NCI-H146 treated with DMSO at 0.1 percent for 48 hours (cell line): ENCODE data around the gene FBXL16.
"Not testable (repeated sequence)": the region's sequence is repeated elsewhere in the genome, so short reads cannot be mapped to it uniquely, and the experiment has no call there.

Experiments
- DNase-seq: peaks from one replicate; lab custom pipeline; 2025; ENCODE audit not compliant: unreplicated experiment; lab: John Stamatoyannopoulos, UW

FBXL16 gene

DNA sequence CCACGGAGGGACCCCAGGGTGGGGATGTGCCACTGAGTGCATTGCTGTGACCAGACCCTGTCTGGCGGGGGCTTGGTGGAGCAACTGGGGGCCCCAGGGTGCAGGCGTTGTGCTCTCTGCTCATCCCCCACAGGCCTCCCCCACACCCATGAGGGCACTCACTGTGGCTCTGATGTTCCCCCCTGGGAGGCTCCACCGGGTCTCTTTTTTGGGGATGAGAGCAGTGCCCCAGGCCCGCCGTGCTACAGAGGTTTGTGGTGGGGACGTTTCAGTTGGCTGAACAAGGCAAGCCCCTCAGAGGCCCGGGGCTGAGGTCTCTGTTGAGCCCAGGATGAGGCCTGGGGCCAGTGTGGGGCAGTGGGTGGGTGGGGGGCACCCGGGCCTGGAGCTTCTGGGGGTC, 18.1 kb upstream of the FBXL16 start:
- no peak for DNase-seq

GRCh38 chr16:722835-723633, 17.4 kb upstream of the FBXL16 start:
- no peak for DNase-seq

DNA sequence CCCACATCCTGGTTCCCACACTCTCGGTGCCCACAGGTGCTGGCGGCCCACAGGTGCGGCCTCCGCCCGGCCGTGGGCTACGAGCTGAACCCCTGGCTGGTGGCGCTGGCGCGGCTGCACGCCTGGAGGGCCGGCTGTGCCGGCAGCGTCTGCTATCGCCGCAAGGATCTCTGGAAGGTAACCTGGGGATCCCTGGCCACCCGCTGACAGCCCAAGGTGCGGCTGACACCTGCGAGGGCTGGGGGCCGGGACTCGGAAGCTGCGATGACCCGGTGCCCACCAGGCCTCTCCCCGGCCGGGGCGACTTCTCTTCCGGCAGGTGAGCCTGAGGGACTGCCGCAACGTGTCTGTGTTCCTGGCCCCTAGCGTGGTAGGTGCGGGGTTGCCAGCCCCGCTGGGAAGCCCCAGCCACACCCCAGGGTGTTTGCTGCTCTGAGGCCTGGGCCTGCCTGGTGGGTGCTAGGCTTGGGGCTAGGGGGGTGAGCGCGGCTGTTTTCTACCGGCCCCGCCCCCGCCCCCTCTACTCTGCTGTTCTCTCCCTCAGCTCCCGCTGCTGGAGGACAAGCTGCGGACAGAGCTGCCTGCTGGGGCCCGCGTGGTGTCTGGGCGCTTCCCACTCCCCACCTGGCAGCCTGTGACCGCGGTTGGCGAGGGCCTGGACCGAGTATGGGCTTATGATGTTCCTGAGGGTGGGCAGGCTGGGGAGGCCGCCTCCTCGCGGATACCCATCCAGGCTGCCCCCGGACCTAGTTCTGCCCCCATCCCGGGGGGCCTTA, 16.4 kb upstream of the FBXL16 start:
- no peak for DNase-seq

DNA sequence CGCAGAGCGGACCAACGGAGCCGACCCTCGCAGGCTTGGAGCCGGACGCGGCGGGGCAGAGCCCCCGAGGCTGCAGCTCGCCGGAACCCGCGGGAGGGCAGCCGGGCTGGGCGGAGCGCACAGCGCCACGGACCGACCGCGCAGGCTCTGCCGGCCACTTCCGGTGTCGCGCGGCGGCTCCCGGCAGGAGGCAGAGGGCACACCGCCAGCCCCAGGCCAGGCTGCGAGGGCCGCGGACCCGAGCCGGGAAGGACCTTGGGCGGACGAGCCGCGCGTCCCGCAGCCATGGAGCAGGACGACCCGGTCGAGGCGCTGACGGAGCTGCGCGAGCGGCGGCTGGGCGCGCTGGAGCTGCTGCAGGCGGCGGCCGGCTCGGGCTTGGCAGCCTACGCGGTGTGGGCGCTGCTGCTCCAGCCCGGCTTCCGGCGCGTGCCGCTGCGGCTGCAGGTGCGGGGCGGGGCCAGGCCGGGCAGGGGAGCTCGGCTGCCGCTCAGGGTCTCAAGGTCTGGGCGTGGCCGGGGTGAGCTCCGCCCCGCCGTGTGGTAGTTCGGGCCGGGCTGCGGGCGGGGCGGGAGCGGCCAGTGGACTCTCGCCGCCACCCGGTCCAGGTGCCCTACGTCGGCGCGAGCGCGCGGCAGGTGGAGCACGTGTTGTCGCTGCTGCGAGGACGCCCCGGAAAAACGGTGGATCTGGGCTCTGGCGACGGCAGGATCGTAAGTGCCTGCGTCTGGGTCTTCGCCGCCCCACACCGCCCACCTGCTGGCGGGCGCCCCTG, 15.6 kb upstream of the FBXL16 start, which contains the start of gene ANTKMT:
ANTKMT (plus strand) TSS at position 157 of the 775 bp plus-strand sequence; CDS start at position 286, 129 bp downstream.
- DNase-seq, result peak; percentile 71

DNA sequence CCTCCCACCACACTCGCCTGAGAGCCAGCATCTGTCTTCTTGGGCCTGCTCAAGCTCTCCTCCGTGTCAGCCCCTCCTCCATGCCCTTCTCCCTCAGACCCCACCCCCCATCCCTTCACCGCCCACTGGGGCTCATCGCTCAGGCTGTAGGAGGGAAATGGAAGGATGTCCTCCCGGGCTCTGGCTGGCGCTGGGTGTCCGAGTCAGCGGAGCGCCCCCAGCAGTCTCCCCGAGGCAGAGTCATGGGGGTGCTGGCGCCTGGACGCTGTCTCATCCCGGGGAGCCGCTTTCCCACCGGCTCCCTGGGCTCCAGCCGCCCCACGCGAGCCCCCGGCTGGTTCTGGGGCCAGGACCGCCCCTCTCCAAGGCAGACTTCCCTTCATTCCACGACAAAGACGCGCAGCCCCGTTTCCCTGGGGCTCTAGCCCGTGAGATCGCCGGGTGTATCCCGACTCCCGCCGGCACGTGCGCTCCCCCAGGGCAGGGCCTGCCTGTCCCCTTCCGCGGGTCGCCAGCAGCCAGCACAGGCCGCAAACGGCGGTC, 14.9 kb upstream of the FBXL16 start:
- peak; percentile 81 for DNase-seq

DNA sequence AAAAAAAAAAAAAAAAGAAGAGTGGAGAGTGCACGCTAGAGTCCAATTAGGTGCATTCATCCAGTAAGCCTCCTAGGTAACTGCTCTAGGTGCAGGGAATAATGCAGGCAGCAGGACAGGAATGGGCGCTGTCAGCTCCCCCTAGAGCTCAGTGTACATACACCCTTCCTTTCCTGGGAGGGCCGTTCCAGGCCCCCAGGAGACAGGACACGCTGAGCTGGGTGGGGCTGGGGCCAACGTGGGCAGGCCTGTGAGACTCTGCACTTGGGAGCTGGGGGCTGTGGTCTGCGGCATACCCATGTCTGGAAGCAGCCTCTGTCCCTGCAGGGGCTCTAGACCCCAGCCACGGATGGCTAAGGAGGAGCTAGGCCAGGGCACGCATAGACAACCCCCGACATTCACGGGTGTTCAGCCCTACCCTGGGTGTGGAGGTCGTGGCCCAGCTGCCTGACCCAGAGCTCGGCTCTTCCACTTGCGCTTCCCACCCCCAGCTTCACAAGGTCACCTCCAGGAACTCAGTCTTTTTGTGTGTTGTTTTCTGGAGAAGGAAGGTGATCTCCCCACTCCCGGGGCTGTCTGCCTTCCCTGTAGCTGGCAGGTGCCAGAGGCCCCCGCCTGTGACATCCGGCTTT, 14.3 kb upstream of the FBXL16 start:
- DNase-seq, result peak; percentile 75

- DNase-seq, result no peak
Observed at GRCh38 chr16:718922-719321, 13.3 kb upstream of the FBXL16 start.

DNA sequence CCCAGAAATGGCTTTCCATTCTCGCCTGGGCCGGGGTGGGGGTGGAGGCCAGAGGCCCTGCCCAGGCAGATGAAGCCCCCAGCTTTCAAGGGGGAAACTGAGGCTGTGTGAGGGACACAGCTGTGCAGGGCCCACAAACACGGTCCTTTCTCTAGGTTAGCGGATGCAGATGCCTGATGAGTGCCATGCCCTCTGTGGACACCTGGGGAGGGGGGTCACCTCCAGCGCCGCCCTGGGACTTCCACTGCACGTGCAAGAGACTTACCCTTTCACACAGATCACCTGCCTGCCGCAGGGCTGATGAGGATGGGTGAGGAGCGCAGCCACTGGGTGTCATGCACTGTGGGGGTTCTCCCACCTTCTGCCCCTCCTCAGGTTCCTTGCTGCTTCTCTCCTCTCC, 12.8 kb upstream of the FBXL16 start:
- DNase-seq, result no peak

GRCh38 chr16:717450-718245, 12.0 kb upstream of the FBXL16 start:
- DNase-seq, result no peak

DNA sequence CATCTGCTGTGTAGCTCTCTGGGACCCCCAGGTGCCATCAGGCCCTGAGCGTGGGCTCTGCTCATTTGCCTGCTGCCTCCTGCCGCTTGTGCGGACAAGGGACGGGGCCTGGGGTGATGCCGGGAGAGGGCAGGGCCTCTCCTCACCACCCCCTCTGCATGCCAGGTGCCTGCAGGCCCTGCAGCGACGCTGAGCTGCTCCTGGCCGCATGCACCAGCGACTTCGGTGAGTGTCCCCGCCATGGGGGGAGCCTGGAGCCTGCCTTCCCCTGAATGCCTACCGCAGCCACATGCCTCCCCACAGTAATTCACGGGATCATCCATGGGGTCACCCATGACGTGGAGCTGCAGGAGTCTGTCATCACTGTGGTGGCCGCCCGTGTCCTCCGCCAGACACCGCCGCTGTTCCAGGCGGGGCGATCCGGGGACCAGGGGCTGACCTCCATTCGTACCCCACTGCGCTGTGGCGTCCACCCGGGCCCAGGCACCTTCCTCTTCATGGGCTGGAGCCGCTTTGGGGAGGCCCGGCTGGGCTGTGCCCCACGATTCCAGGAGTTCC, 11.2 kb upstream of the FBXL16 start:
- no peak for DNase-seq

DNA sequence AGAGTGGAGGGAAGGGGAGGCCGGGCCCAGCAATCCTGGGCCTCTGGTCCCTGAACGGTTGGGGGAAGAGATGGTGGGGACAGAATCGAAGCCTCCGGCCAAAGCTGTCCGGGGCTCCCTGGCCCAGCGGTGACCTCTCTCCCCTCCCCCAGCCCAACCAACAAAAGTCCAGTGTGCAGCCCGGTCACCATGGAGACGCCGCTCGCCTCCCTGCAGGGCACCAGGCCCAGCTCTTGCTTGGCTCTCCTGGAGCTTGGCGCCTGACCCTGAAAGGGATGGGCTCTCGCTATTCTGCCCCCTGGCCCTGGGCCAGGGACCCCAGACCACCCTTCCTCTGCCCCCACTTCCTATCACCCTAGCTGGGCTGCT, 10.6 kb upstream of the FBXL16 start:
- peak; percentile 63 for DNase-seq

GRCh38 chr16:715477-716199, 10.0 kb upstream of the FBXL16 start:
- DNase-seq, result no peak

DNA sequence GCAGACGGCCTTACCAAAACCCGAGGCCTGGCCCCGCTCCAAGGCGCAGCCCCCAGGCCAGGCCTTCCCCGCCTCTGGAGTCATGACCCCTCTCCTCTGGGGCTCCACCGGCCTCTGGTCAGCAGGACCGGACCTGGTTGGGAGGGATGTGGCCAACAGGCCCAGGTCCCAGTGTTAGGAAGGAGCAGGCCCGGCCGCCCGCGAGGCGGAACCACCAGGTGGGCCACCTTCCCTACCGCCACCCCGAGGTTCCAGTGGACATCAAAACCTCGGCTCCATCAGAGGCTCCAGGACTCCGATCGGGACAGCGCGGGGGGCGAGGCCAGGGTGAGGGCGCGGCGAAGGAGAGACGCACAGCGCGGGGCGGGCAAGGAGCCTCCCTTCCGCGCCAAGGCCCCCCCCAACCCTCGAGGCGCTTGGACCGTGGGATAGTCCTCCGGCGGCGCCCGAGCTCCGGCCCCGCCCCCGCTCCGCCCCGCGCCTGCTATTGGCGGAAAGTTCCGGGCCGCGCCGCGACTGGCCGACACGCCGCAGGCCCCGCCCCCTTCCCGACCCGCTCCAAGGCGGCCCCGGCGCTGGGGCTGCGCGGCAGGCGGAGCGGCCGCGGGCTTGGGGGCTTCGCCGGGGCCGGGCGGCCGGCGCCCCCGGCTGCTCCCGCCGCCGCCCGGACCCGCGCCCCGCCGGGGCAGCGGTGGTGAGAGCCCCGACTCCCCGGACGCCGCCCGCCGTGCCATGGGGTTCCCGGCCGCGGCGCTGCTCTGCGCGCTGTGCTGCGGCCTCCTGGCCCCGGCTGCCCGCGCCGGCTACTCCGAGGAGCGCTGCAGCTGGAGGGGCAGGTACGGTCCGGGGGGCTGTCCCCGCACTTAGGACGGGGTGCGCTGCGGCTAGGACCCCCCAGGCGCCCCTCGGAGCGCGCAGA, 9.2 kb upstream of the FBXL16 start, which contains the start of gene METRN:
METRN (plus strand) TSS at position 561 of the 919 bp plus-strand sequence; CDS start at position 733, 172 bp downstream.
- DNase-seq, result peak; percentile 64

- DNase-seq, result no peak
Observed at GRCh38 chr16:714079-714478, 8.5 kb upstream of the FBXL16 start.

DNA sequence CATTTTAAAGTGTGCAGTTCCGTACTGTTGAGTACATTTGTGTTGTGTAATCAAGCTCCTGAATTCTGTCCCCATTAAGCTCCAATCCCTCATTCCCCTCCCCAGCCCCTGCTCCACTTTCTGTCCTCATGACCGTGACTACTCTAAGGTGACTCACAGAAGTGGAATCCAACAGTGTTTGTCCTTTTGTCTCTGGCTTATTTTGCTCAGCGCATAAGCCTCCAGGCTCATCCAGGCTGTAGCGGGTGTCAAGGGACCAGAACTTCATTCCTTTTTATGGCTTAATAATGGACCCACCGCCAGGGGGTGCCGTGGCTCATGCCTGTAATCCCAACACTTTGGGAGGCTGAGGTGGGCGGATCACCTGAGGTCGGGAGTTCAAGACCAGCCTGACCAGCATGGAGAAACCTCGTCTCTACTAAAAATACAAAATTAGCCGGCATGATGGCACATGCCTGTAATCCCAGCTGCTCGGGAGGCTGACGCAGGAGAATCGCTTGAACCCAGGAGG, 7.2 kb upstream of the FBXL16 start:
- not testable (repeated sequence) for DNase-seq

GRCh38 chr16:711548-712320, 6.1 kb upstream of the FBXL16 start:
- DNase-seq, result peak; percentile 55

DNA sequence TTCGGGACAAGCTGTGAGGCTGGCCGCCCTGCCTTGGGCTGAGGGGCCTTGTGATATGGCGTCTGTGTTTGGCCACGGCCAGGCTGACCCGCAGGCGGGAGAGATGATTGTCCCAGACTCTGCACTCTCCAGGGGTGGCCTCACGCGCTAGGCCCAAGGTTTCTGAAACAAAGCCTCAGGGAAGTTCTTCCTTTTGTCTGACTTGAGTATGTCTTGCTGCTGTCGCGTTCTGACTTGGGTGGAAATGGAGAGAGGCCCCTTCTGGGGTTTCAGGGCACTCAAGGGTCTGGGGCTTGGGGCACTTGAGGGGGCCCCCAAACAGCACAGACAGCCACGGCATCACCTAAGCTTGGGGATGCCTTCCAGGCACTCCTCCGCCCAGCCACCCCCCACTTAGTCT, 5.5 kb upstream of the FBXL16 start:
- no peak for DNase-seq
